Activated T-helper 1 cell treated with anti-CD3 and anti-CD28 coated beads, Interleukin-12 subunit alpha, Interleukin-12 subunit beta, Interleukin-2, Interleukin-4 antibody, amounts not matched to agents 30 ng/mL and 10 ng/mL and 1 ng/mL, durations not matched to agents 14 hours and 24 hours and 36 hours (primary cell): ENCODE measurements around the gene DYNLT1. TPM values are rescaled to one million over a fixed set of nuclear protein-coding genes. Genes with fewer than 3 reads are reported as not detected.
A peak's percentile ranks its signal among the peaks of the same experiment; 100 is the strongest.
"Not testable (repeated sequence)": the region's sequence is repeated elsewhere in the genome, so short reads cannot be mapped to it uniquely, and the experiment has no call there.

ENCODE experiments used
- DNase-seq: peaks from one replicate; pipeline ENCODE4 v3.0.0; 2021; ENCODE audit warnings: low spot score
- H3K27ac Mint-ChIP-seq: one replicate; pipeline ENCODE4 v1.8.0; 2021; ENCODE audit warnings: mild to moderate bottlenecking, mixed read lengths
- H3K27me3 Mint-ChIP-seq: one replicate; pipeline ENCODE4 v1.8.0; 2022; ENCODE audit warnings: mild to moderate bottlenecking, moderate library complexity, mixed read lengths; ENCODE audit not compliant: insufficient read depth
- H3K36me3 Mint-ChIP-seq: one replicate; pipeline ENCODE4 v1.8.0; 2021; ENCODE audit warnings: low read depth, mixed read lengths
- H3K4me1 Mint-ChIP-seq: one replicate; pipeline ENCODE4 v1.8.0; 2021; ENCODE audit warnings: low read depth, mixed read lengths
- H3K4me3 Mint-ChIP-seq: one replicate; pipeline ENCODE4 v1.8.0; 2021; ENCODE audit warnings: mild to moderate bottlenecking, moderate library complexity, mixed read lengths
- H3K9me3 Mint-ChIP-seq: one replicate; pipeline ENCODE4 v1.8.0; 2021; ENCODE audit warnings: mixed read lengths
- intact Hi-C: fragments of 100-400 bp; cut with micrococcal nuclease; formaldehyde crosslinking; loops from one replicate; pipeline ENCODE4 v1.15.1; 2024
- total RNA-seq: library from RNA; stranded (reverse); gene quantifications from 2 replicates; pipeline ENCODE4 v1.2.3, GENCODE V29; 2022

DYNLT1 gene
- total RNA-seq, result 103 and 105 TPM in 2 replicates

DNA sequence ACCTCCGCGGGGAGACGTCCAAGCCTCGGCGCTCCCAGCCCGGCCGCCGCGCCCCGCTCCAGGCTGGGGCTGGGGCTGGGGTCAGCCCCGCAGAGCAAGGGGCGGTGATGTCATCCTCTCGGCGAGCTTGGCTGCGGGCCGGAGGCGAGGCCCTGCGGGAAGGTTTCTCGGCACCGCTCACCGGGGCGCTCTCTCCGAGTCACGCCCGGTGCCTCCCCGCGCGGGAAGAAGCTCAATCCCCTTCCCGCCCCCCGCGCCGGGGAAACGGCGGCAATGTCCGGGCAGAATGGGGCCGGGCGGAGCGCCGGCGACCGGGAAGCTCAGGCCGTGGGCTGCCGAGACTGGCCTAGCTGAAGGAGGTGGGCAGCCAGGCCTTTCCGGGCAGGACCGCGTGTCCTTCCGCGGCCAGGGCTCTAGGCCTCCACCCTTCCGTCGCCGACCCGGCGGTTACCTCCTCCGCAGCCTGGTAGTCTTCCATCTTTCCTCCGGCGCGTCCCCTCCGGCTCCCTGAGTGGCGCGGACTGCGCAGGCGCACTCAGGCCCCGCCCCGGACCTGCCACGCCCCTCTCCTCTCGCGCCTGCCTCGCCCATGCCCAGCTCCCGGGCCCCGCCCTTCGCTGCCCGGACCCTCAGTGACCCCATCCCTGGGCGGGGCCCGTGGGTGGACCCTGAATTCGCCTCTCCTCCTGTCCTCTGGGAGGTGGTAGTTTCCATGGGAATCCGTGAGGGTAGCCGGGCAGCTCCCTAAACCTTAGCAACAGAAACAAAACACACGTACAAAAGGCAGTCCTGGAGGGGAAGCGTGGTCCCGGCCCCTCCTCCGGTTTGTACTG, at the start of gene DYNLT1:
Gene DYNLT1, minus strand, starts transcription at position 513 of the 833 bp plus-strand sequence. Its CDS starts 35 bp downstream, at position 478.
- peak; percentile 91 for DNase-seq
- H3K9me3 Mint-ChIP-seq, result no peaks in the 10 kb centered on the region
- intact Hi-C loops, result loop anchor here (1.0 to 10.0 kb wide), 7 partner anchors 9 to 1787 kb away; partner anchors contain the start of genes GTF2H5 and SERAC1
- peaks cover 31% of the 10 kb centered on the region for H3K36me3 Mint-ChIP-seq
- peak within 1 kb of the TSS; percentile 99 for H3K4me3 Mint-ChIP-seq
- H3K4me1 Mint-ChIP-seq, result peaks cover 81% of the 10 kb centered on the region
- no peaks in the 10 kb centered on the region for H3K27me3 Mint-ChIP-seq
- H3K27ac Mint-ChIP-seq, result peak within 1 kb of the TSS; percentile 97

DNA sequence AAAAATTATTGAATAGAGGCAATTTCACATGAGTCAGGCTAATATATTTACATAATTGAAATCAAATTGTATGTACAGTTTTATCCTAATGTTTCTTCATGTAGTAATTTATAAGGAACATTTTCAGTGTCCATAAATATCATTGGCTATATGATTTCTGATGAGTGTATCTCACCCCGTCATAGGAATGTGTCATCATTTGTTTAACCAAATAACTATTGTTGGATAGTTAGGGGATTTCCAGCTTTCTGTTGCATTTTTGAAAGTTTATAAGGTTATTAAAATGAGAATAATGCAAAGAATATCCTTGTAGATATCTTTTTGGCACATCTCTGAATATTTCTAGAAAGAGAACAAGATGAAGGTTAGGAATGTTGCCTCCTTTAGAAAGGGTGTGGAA, 44.3 kb upstream of the DYNLT1 start:
- peaks cover 56% of the 10 kb centered on the region for H3K4me1 Mint-ChIP-seq
- peaks cover 47% of the 10 kb centered on the region for H3K36me3 Mint-ChIP-seq
- intact Hi-C loops, result loop anchor here (5.0 kb wide), 1 partner anchor 477 kb away; no protein-coding TSS in a partner anchor

DNA sequence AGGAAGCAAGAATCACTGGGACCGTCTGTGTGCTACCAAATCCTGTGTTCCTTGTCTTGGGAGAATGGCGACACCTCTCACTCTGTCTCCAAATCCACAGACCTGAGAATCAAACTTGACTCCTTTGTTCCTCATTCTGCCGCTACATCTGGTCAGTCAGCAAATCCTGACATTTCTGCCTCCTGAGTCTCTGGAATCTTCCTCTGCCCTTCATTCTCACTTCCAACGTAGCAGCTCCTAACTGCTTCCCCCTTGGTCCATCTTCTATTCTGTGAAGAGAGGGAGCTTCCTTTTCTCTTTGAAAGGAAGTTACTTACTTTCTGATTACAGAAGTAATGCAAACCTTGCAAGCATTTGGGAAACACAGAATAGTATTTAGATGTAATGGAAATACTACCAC, 43.0 kb upstream of the DYNLT1 start:
- Mint-ChIP-seq H3K4me1 (peaks cover 62% of the 10 kb centered on the region), H3K27ac (peak overlapping the region; percentile 90), H3K9me3 (peaks cover 3% of the 10 kb centered on the region), H3K27me3 (no peaks in the 10 kb centered on the region), H3K4me3 (peak overlapping the region; percentile 74), H3K36me3 (peaks cover 55% of the 10 kb centered on the region)
- DNase-seq, result no peak
- intact Hi-C loops, result loop anchor here (1.0 to 5.0 kb wide), 5 partner anchors 13 to 475 kb away; no protein-coding TSS in a partner anchor

More for the DNA sequence above, 44.3 kb upstream of the DYNLT1 start:
- peaks cover 3% of the 10 kb centered on the region for H3K9me3 Mint-ChIP-seq
- no peaks in the 10 kb centered on the region for H3K27me3 Mint-ChIP-seq
- H3K27ac Mint-ChIP-seq, result no peak overlapping the region
- no peak for DNase-seq
- no peak overlapping the region for H3K4me3 Mint-ChIP-seq

DNA sequence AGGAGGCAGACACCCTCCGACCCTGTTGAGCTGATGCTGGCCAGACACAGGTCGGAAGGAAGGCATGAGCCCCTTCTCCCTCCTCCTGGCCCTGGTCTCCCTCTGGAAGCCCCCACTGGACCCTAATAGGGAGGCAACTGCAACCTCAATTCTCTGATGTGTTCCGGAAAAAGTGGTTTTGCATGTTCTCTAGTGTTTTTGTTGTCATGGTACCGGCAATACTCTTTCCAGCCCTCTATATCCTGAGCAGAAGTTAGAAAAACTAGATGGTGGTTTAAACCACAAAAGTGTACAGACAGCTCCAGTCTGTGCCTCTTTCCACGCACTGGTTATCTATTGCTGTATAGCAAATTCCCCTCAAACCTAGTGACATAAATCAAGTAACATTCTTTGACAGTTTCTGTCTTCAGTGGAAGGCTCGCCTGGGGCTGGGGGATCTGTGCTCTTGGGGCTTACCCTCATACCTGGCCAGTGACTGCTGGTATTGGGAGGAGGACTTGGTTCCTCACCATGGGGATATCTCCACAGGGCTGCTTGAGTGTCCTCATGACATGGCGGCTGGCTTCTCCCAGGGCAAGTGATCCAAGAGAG, 42.3 kb upstream of the DYNLT1 start:
- peaks cover 54% of the 10 kb centered on the region for H3K36me3 Mint-ChIP-seq
- peaks cover 62% of the 10 kb centered on the region for H3K4me1 Mint-ChIP-seq
- peak overlapping the region; percentile 74 for H3K4me3 Mint-ChIP-seq
- H3K27ac Mint-ChIP-seq, result peak overlapping the region; percentile 90
- peak; percentile 61 for DNase-seq
- peaks cover 3% of the 10 kb centered on the region for H3K9me3 Mint-ChIP-seq
- intact Hi-C loops, result loop anchor here (1.0 to 5.0 kb wide), 5 partner anchors 14 to 475 kb away; no protein-coding TSS in a partner anchor
- H3K27me3 Mint-ChIP-seq, result no peaks in the 10 kb centered on the region

DNA sequence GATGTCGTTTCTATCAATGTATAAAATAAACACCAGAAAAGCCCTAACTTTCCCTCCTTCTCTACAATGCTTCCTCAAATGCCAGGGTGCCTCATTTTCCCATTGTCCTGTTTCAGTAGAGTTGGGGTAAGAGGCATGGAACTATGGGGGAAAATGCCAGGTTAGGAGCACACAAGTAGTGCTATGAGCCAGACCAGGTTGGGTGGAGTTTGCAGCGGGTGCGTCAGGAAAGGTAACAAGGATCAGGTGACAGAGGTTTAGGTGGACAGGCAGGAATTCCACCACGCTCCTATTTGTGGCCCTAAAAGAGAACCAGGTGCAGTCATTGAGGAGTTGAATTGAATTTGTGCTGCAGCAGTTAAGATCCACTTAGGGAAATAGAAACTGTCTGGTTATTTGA, 41.8 kb upstream of the DYNLT1 start:
- no peak for DNase-seq
- Mint-ChIP-seq H3K4me3 (peak overlapping the region; percentile 74), H3K27ac (peak overlapping the region; percentile 90), H3K9me3 (peaks cover 3% of the 10 kb centered on the region), H3K27me3 (no peaks in the 10 kb centered on the region), H3K36me3 (peaks cover 59% of the 10 kb centered on the region), H3K4me1 (peaks cover 62% of the 10 kb centered on the region)
- intact Hi-C loops, result loop anchor here (2.0 to 5.0 kb wide), 3 partner anchors 14 to 474 kb away; no protein-coding TSS in a partner anchor

DNA sequence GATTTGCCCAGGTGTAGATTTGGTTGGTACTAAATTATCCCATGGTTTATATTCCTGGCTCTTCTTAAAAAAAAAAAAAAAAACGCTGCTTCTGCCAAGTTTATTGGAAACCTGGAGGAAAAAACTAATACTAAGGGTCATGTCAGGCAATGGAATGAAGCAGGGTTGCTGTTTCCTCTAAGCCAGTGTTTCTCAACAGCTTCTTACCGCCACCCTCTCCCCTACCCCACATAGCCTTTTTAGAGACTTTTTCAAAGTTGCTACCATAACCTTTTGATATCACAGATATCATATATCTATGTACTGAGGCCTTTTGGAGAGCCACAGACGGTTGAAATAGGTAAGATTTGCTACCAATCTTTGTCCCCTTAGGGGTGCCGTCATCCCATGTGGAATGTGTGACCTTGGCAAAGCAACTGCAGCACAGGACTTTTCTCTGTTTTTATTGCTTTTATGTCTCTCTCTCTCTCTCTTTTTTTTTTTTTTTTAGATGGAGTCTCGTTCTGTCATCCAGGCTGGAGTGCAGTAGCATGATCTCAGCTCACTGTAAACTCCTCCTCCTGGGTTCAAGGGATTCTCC, 40.3 kb upstream of the DYNLT1 start:
- Mint-ChIP-seq H3K36me3 (peaks cover 66% of the 10 kb centered on the region), H3K9me3 (peaks cover 3% of the 10 kb centered on the region), H3K4me3 (no peak overlapping the region), H3K4me1 (peaks cover 60% of the 10 kb centered on the region), H3K27me3 (no peaks in the 10 kb centered on the region), H3K27ac (peak overlapping the region; percentile 62)
- intact Hi-C loops, result loop anchor here (5.0 kb wide), 1 partner anchor 473 kb away; no protein-coding TSS in a partner anchor
- DNase-seq, result no peak

DNA sequence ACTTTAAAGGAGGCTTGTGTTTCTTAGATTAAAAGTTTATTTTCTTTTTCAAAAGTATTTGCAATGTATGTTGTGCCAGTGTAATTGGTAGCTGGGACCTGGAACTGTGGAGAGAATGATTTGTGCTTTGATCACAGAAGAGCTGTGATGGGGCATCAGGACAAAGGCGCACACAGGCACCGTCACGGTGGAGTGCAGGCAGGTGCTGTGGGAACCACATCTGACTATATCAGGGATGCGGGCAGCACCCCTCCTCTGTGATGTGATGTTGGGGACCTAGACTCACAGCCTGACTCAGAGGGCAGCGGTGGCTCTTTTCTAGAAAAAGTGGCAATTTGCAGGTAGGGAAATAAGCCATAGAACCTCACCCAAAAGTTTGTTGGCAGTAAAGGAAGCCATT, 39.8 kb upstream of the DYNLT1 start:
- Mint-ChIP-seq H3K27me3 (no peaks in the 10 kb centered on the region), H3K4me1 (peaks cover 58% of the 10 kb centered on the region), H3K4me3 (no peak overlapping the region), H3K36me3 (peaks cover 66% of the 10 kb centered on the region), H3K9me3 (peaks cover 3% of the 10 kb centered on the region), H3K27ac (no peak overlapping the region)
- no peak for DNase-seq
- intact Hi-C loops, result no loop called here

DNA sequence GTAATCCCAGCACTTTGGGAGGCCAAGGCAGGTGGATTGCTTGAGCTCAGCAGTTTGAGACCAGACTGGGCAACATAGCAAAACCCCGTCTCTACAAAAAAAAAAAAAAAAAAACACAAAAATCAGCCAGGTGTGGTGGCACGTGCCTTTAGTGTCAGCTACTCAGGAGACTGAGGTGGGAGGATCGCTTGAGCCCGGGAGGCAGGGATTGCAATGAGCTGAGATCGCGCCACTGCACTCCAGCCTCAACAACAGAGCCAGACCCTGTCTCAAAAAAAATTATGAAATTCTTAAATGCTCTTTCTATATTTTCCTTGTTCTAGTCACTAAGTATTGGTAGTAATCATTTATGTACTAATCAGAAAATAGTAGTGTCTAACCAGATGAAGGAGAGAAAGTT, 35.9 kb upstream of the DYNLT1 start:
- intact Hi-C loops, result no loop called here
- Mint-ChIP-seq H3K27me3 (no peaks in the 10 kb centered on the region), H3K4me1 (peaks cover 23% of the 10 kb centered on the region)

DNA sequence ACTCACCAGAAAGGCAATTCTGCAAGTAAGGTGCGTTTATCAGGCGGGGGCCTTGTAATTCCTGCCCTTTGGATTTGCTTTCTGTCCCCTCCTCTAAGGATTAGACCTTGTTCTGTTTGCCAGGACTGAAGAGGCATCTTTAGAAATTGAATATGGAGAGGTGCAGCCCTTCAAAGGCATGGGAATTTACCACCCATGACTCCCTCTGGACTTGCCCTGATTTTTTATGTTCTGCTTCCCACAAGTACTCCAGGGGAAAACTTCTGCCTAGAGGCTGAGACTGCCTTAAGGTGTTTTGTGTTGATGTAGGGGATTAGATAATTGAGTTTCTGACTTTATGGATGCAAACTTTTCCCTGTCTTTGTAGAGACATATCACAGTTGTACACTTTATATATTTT, 35.5 kb upstream of the DYNLT1 start:
- Mint-ChIP-seq H3K27me3 (no peaks in the 10 kb centered on the region), H3K4me1 (peaks cover 27% of the 10 kb centered on the region), H3K4me3 (no peak overlapping the region), H3K9me3 (peaks cover 3% of the 10 kb centered on the region), H3K36me3 (peaks cover 67% of the 10 kb centered on the region), H3K27ac (no peak overlapping the region)
- DNase-seq, result no peak
- intact Hi-C loops, result no loop called here

More for the DNA sequence above, 35.9 kb upstream of the DYNLT1 start:
- H3K9me3 Mint-ChIP-seq, result no peaks in the 10 kb centered on the region
- DNase-seq, result no peak
- H3K4me3 Mint-ChIP-seq, result no peak overlapping the region
- no peak overlapping the region for H3K27ac Mint-ChIP-seq
- peaks cover 63% of the 10 kb centered on the region for H3K36me3 Mint-ChIP-seq

DNA sequence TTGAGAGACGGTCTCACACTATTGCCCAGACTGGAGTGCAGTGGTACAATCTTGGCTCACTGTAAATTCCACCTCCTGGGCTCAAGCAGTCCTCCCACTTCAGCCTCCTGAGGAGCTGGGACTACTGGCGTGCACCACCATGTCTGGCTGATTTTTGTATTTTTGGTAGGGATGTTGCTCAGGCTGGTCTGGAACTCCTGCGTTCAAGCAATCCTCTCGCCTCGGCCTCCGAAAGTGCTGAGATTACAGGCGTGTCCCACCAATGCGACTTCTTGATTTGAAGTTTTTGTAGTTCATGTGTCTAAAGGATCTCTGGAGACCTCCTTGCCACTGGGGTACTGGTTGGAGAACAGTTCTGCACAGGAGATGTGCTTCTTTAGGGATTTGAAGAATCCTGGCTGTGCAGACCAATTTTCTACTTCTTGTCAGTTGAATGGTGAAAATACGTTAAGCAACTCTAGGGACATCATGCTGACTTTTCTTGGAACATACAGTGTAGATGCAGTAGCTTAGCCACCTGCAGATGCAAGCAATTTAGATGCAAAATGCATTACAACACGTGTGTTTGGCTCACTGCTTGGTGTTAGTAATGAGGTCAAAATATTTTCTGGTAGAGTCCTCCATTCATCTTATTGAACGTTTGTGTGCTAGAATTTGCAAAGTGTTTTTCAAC, 33.5 kb upstream of the DYNLT1 start:
- intact Hi-C loops, result no loop called here
- Mint-ChIP-seq H3K4me1 (peaks cover 13% of the 10 kb centered on the region), H3K36me3 (peaks cover 63% of the 10 kb centered on the region), H3K27ac (no peak overlapping the region), H3K27me3 (no peaks in the 10 kb centered on the region), H3K9me3 (peaks cover 5% of the 10 kb centered on the region), H3K4me3 (no peak overlapping the region)
- DNase-seq, result no peak

DNA sequence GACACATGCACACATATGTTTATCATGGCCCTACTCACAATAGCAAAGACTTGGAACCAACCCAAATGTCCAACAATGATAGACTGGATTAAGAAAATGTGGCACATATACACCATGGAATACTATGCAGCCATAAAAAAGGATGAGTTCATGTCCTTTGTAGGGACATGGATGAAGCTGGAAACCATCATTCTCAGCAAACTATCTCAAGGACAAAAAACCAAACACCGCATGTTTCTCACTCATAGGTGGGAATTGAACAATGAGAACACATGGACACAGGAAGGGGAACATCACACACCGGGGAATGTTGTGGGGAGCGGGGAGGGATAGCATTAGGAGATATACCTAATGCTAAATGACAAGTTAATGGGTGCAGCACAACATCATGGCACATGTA, 32.6 kb upstream of the DYNLT1 start:
- intact Hi-C loops, H3K27me3 Mint-ChIP-seq, H3K27ac Mint-ChIP-seq, H3K9me3 Mint-ChIP-seq, DNase-seq, H3K4me3 Mint-ChIP-seq: not testable (repeated sequence)
- Mint-ChIP-seq H3K36me3 (peaks cover 58% of the 10 kb centered on the region), H3K4me1 (peaks cover 13% of the 10 kb centered on the region)

DNA sequence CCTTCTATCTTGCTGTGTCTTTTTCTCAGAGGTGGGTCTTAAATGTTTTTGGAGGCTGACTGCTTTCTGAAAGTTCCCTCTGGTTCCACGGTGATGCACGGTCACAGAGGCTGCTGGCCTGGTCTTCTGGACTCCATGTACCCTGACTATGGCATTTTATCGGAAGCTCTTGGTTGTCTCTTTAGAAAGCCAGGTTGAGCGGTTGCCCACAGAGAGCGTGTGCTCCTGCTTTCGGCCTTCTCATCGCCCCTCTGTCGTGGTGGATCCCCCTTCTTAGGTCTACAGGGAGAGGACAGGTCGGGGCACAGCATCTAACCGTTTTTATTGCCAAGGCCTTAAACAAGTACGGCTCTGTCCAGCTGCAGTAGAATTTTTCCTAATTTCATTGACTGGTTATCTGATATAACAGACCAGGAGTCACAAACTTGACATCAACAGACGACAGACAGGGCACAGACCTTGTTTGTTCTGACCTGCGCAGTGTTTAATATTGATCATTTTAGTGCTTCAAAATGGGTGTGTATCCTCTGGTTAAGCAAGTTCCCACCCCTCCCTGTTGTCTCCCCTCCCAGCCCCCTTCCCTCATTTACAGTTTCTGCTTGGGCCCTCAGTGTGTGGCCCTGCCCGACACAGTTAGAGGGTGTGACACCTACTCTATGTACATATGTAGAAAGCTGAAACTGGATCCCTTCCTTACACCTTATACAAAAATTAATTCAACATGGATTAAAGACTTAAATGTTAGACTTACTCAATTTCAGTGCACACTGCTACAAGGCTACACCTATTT, 30.0 kb upstream of the DYNLT1 start:
- peaks cover 9% of the 10 kb centered on the region for H3K4me1 Mint-ChIP-seq
- H3K27ac Mint-ChIP-seq, result no peak overlapping the region
- no peak overlapping the region for H3K4me3 Mint-ChIP-seq
- H3K27me3 Mint-ChIP-seq, result no peaks in the 10 kb centered on the region
- intact Hi-C loops, result no loop called here
- peaks cover 44% of the 10 kb centered on the region for H3K36me3 Mint-ChIP-seq
- DNase-seq, result no peak
- H3K9me3 Mint-ChIP-seq, result peaks cover 5% of the 10 kb centered on the region
